Measurements from ENCODE around the gene NEK8.
"Not testable (repeated sequence)": the region's sequence is repeated elsewhere in the genome, so short reads cannot be mapped to it uniquely, and the experiment has no call there.

Gene NEK8

GRCh38 chr17:28759256-28759865 is 30.8 kb downstream of the NEK8 start:
- in situ Hi-C loops (cut with HindIII; ENCODE audit: low sequenced_read_pairs), result no loop called here

DNA sequence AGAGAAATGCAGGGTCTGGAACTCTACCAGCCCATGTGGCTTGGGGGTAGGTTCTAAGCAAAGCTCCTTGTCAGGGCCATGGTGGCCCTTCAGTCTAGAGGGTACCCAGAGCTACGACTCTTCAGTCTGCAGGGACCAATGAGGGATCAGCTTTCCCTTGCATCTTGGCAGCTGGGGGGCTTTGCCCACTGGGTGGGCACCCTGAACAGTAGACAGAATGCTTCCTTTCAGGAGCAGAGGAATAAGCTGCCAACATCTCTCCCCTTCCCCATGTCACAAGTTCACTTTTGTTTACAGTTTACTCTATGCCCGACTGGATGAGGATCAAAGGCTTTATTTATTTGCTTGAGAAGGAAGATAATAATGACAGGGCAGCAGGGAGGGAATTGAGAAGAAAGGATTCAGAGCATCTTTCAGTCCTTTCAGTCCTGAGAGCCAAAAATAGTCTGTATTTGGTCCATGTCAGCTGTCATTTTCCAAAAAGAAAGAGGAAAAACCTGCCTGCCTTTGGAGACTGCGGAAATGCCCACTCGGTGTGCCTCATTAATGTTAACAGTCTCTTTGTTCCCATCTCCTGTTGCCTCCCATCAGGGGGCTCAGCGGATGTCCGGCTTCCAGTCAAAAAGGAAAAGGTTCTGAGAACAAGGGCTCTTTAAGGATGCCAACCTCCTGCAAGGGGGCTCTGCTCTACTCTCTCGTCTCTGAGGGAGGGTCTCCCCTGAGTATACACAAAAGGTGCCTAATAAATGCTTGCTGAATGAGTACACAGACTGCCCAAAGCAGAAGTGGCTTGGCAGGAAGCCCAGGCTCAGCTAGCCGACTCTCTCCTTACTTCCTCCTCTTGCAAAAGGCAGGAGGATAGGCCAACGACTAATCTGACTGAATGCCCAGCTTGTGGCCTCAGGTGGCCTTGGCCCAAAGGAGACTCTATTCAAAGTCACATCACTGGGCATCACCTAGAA is 32.3 kb downstream of the NEK8 start:
- in situ Hi-C loops (cut with HindIII; ENCODE audit: low sequenced_read_pairs), result loop anchor here (5.0 kb wide), 2 partner anchors 39 to 106 kb away; no protein-coding TSS in a partner anchor

GRCh38 chr17:28763137-28763799 is 34.7 kb downstream of the NEK8 start:
- in situ Hi-C loops (cut with HindIII; ENCODE audit: low sequenced_read_pairs), result loop anchor here (5.0 kb wide), 2 partner anchors 41 to 104 kb away; no protein-coding TSS in a partner anchor

DNA sequence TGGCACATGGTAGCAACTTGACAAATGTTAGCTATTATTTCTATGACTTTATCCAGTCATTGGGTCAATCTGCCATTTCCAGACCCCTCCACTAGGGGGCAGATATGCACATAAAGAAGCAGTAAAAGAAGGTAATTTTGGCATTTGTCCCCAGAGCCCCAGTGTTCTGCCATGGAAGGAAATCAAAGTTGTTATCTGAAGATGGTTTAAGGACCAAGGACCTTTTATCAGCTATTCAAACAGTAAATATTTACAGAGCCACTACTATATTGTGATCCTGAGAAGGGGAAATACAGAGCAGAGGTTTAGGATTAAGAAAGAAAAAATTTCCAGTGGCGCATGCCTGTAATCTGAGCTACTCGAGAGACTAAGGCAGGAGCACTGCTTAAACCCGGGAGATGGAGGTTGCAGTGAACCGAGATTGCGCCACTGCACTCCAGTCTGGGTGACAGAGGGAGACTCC is 35.2 kb downstream of the NEK8 start:
- in situ Hi-C loops (cut with HindIII; ENCODE audit: low sequenced_read_pairs), result loop anchor here (5.0 kb wide), 2 partner anchors 42 to 103 kb away; no protein-coding TSS in a partner anchor

- in situ Hi-C loops (cut with HindIII; ENCODE audit: low sequenced_read_pairs), result no loop called here
These were observed 36.5 kb downstream of the NEK8 start for GRCh38 chr17:28765038-28765437.

DNA sequence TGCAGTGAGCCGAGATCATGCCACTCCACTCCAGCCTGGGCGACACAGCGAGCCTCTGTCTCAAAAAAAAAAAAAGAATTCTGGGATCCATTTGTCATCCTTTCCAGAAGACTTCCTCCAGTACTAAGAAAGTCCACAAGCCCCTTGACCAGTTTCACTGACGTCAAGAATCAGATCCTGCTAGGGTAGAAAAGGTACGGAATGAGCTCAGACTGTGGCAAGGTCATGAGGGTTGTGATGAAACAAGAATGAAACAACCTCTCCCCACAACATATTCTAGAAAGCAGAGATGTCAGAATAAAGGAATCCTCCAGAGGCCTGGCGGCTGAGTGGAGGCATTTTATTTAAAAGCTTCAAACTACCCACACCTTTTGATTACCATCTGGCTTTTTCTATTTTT is 45.1 kb downstream of the NEK8 start:
- in situ Hi-C loops (cut with HindIII; ENCODE audit: low sequenced_read_pairs), result no loop called here

GRCh38 chr17:28774206-28774605 is 45.6 kb downstream of the NEK8 start:
- in situ Hi-C loops (cut with HindIII; ENCODE audit: low sequenced_read_pairs), result no loop called here

- in situ Hi-C loops (cut with HindIII; ENCODE audit: low sequenced_read_pairs), result no loop called here
These were observed 48.6 kb downstream of the NEK8 start for GRCh38 chr17:28777178-28777577.

DNA sequence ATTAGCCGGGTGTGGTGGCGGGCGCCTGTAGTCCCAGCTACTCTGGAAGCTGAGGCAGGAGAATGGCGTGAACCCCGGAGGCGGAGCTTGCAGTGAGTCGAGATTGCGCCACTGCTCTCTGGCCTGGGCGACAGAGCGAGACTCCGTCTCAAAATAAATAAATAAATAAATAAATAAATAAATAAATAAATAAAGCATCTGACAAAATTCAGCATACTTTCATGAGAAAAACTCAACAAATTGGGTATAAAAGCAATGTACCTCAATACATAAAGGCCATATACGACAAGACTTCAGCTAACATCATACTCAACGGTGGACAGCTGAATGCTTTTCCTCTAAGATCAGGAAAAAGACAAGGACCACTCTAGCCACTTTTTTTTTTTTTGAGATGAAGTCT is 51.0 kb downstream of the NEK8 start:
- in situ Hi-C loops (cut with HindIII; ENCODE audit: low sequenced_read_pairs), result not testable (repeated sequence)

DNA sequence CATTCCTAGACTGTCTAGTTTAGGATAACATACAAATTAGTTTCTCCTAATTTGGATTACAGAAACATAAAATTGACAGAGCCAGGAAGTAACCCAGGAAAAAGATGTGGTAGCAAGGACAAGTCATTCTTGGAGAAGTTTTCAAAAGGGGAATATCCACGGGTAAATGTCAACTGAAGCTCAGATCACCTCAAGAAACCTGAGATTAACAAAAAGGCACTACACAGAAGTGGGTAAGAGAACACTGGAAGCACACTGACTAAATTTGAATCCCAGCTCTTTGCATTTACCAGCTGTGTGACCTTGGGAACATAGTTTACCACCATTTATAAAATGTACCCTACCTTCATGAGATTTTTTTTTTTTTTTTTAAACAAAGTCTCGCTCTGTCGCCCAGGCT is 54.6 kb downstream of the NEK8 start:
- in situ Hi-C loops (cut with HindIII; ENCODE audit: low sequenced_read_pairs), result no loop called here

GRCh38 chr17:28788100-28788499 is 59.5 kb downstream of the NEK8 start:
- in situ Hi-C loops (cut with HindIII; ENCODE audit: low sequenced_read_pairs), result loop anchor here (5.0 kb wide), 1 partner anchor 79 kb away; no protein-coding TSS in a partner anchor

All from endothelial cell of hepatic sinusoid (primary cell).